Spinal cord (tissue), 10 donors: ENCODE results near the gene NFYC. TPM values are rescaled to one million over a fixed set of nuclear protein-coding genes. Genes with fewer than 3 reads are reported as not detected.
A peak's percentile ranks its signal among the peaks of the same experiment; 100 is the strongest.

Experiments
- DNase-seq, 6 donors: peaks; one replicate each; pipeline versions ENCODE4 v3.0.0 to v3.0.0-alpha.2; 2013 to 2015; ENCODE audit warnings: low spot score in 6 of 6, low read depth in 4 of 6
- H3K27ac ChIP-seq: one replicate; pipeline ENCODE4 v1.5.1; 2013; ENCODE audit warnings: low read depth, low read length, control low read depth
- H3K27me3 ChIP-seq: one replicate; pipeline ENCODE4 v1.6.1; 2013; ENCODE audit warnings: low read length; ENCODE audit not compliant: control insufficient read depth, insufficient read depth
- H3K36me3 ChIP-seq: one replicate; pipeline ENCODE4 v1.6.1; 2013; ENCODE audit warnings: low read length; ENCODE audit not compliant: control insufficient read depth, insufficient read depth
- H3K4me1 ChIP-seq: one replicate; pipeline ENCODE4 v1.6.1; 2013; ENCODE audit warnings: low read length; ENCODE audit not compliant: control insufficient read depth, insufficient read depth
- H3K4me3 ChIP-seq: one replicate; pipeline ENCODE4 v1.5.1; 2013; ENCODE audit warnings: low read depth, low read length, control low read depth
- H3K9me3 ChIP-seq: one replicate; pipeline ENCODE4 v1.6.1; 2013; ENCODE audit warnings: low read length; ENCODE audit not compliant: control insufficient read depth, insufficient read depth
- WGBS: methylation state at CpG from one replicate; pipeline ENCODE4 v1.1.5; 2013; ENCODE audit warnings: missing lambda C conversion rate; ENCODE audit not compliant: insufficient coverage; 5-methylcytosine and 5-hydroxymethylcytosine counted together
- polyA plus RNA-seq, 2 donors: library from polyadenylated mRNA; unstranded; fragments of 120-200 nt; gene quantifications; one replicate each; pipeline ENCODE4 v1.2.1, GENCODE V29; 2013; ENCODE audit not compliant: insufficient read length in 2 of 2
- total RNA-seq, 2 donors: library from RNA; depleted of rRNA in 1 of 2; stranded (reverse); fragments of 120-200 nt in 1 of 2; fragments of >200 nt in 1 of 2; gene quantifications; one replicate each; pipeline versions ENCODE4 v1.2.3 to v1.2.4, GENCODE V29; 2013 to 2014
- donor health status: healthy.

Gene NFYC
- total and polyA plus RNA-seq, 4 donors, result 36.4 to 82.8 (median 59.0) TPM

- H3K27ac ChIP-seq, result peak overlapping the region; percentile 54
- DNase-seq, result peak in 2 of 6 donors; percentile 25 to 52
- 5% methylated on average over 2 of the region's 7 CpGs for WGBS
- no peaks in the 10 kb centered on the region for H3K36me3 ChIP-seq
- H3K27me3 ChIP-seq, result no peaks in the 10 kb centered on the region
- H3K9me3 ChIP-seq, result no peaks in the 10 kb centered on the region
- no peaks in the 10 kb centered on the region for H3K4me1 ChIP-seq
- H3K4me3 ChIP-seq, result peak overlapping the region; percentile 54
These were observed 19.2 kb downstream of the NFYC start for GRCh38 chr1:40710581-40711315.

DNA sequence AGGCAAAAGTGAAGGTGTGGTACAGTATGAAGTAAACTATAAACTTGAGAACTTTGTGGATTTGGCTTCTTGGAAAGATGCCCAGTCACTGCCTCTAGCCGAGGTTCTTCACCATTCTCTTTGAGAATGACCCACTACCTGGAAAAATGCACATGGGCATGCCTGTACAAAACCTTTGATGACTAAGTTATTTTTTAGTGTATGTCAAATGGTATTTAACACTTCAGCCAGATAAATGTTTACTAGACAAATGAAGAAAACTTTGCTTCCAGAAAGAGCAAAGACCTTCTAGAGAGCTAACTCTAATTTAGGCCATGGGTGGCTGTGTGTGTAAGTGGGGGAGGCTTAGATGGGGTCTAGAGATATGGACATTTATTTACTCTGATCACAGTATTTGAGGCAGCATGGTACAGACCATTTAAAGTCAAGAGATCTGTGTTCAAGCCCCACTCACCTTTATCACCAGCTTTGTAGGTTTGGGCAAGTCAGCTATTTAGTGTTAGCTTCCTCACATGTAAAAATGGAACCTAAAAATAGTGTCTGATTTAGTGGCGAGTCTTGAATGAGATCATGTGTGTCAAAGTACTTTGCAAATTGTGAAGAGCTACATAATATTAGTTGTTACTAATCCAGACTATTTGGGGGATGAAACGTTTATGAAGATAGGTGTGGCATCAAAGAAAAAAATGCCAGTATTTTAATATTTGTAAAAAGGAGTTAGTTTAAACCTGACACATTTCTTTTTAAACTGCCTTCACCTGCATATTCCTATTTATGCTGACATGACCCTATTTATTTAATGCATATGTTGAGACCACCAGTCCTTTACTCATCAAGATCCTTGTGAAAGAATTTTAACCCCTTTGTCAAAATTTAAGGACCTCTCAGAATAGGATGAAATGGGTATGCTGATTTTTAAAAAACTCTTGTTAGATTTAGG, 20.2 kb downstream of the NFYC start:
- H3K27ac ChIP-seq, result peak overlapping the region; percentile 6

GRCh38 chr1:40712405-40712944, 21.0 kb downstream of the NFYC start:
- no peak overlapping the region for H3K4me3 ChIP-seq
- H3K9me3 ChIP-seq, result no peaks in the 10 kb centered on the region
- no peaks in the 10 kb centered on the region for H3K36me3 ChIP-seq
- no peaks in the 10 kb centered on the region for H3K4me1 ChIP-seq
- WGBS, result 100% methylated on average over 1 of the region's 5 CpGs
- H3K27me3 ChIP-seq, result no peaks in the 10 kb centered on the region
- no peak for DNase-seq
- H3K27ac ChIP-seq, result no peak overlapping the region

More for the DNA sequence above, 20.2 kb downstream of the NFYC start:
- DNase-seq, result peak in 1 of 6 donors; percentile 17
- no CpG with 5 or more reads among the region's 3 CpGs for WGBS
- Histone ChIP-seq H3K9me3 (no peaks in the 10 kb centered on the region), H3K4me1 (no peaks in the 10 kb centered on the region), H3K36me3 (no peaks in the 10 kb centered on the region), H3K4me3 (peak overlapping the region; percentile 9), H3K27me3 (no peaks in the 10 kb centered on the region)

GRCh38 chr1:40712997-40713396, 21.5 kb downstream of the NFYC start:
- no peaks in the 10 kb centered on the region for H3K36me3 ChIP-seq
- H3K27ac ChIP-seq, result no peak overlapping the region
- H3K4me3 ChIP-seq, result no peak overlapping the region
- no peaks in the 10 kb centered on the region for H3K27me3 ChIP-seq
- no peaks in the 10 kb centered on the region for H3K9me3 ChIP-seq
- DNase-seq, result no peak
- no peaks in the 10 kb centered on the region for H3K4me1 ChIP-seq

- Histone ChIP-seq H3K4me1 (no peaks in the 10 kb centered on the region), H3K36me3 (no peaks in the 10 kb centered on the region), H3K27me3 (no peaks in the 10 kb centered on the region), H3K4me3 (no peak overlapping the region), H3K27ac (no peak overlapping the region), H3K9me3 (no peaks in the 10 kb centered on the region)
- WGBS, result no CpG with 5 or more reads among the region's 4 CpGs
- DNase-seq, result no peak
These were observed 24.1 kb downstream of the NFYC start for GRCh38 chr1:40715491-40716059.

DNA sequence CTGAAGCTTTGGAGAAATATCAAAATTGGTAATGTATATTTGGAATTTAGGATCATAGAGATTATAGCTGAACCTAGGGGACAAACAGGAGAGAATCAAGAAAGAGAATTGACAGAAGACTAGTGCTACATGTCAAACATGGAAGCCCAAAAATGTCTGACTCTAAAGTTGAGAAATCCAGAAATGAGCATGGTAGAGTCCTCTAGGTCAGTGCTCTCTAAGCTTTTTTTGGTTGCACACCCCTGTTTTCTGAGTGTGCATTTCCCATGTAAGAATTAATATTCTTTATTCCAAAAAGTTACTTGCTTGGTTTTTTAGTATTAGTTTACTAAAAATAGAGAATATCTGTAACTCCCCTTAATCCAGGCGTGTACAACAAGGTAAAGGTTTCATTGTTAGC, 25.6 kb downstream of the NFYC start:
- Histone ChIP-seq H3K36me3 (no peaks in the 10 kb centered on the region), H3K9me3 (no peaks in the 10 kb centered on the region), H3K4me3 (no peak overlapping the region), H3K27me3 (no peaks in the 10 kb centered on the region), H3K27ac (no peak overlapping the region), H3K4me1 (no peaks in the 10 kb centered on the region)
- WGBS, result no CpG with 5 or more reads among the region's 1 CpG
- no peak for DNase-seq

DNA sequence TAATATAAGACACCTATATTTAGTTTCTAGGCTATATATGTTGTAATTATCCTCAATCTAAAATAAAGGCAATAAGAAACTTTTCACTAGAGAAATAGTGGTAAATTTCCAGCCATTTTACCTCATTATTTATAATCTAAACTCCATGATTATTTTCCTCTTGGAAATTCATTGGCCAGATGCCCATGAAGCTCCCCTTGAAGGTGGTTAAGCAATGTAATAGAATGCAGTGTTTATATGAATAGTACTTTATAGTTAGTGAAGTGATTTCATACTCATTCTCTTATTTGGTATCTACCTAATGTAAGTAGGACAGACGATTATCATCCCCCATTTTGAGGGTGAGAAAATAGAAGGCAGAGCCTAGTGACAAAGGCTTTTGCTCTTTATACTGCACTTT, 26.5 kb downstream of the NFYC start:
- no peak overlapping the region for H3K27ac ChIP-seq
- peak in 1 of 6 donors; percentile 79 for DNase-seq
- no peaks in the 10 kb centered on the region for H3K36me3 ChIP-seq
- no peaks in the 10 kb centered on the region for H3K27me3 ChIP-seq
- no peaks in the 10 kb centered on the region for H3K9me3 ChIP-seq
- no peak overlapping the region for H3K4me3 ChIP-seq
- WGBS, result no CpG with 5 or more reads among the region's 1 CpG
- H3K4me1 ChIP-seq, result no peaks in the 10 kb centered on the region

DNA sequence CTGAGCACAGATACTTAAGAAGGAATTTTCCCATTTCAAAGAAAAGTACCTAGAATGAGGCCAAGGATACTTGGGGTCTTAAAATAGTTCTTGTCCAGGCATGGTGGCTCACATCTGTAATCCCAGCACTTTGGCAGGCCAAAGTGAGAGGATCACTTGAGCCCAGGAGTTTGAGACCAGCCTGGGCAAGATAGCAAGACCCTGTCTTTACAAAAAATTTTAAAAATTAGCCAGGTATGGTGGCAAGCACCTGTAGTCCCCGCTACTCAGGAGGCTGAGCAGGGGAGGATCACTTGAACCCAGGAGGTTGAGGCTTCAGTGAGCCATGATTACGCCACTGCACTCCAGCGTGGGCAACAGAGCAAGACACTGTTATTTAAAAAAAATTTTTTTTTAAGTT, 29.0 kb downstream of the NFYC start:
- Histone ChIP-seq H3K27ac (no peak overlapping the region), H3K4me1 (no peaks in the 10 kb centered on the region), H3K4me3 (no peak overlapping the region), H3K36me3 (no peaks in the 10 kb centered on the region), H3K9me3 (no peaks in the 10 kb centered on the region), H3K27me3 (no peaks in the 10 kb centered on the region)
- no peak for DNase-seq
- WGBS, result 100% methylated on average over 2 of the region's 3 CpGs

GRCh38 chr1:40722622-40723021, 31.1 kb downstream of the NFYC start:
- no peaks in the 10 kb centered on the region for H3K27me3 ChIP-seq
- DNase-seq, result peak in 1 of 6 donors; percentile 16
- H3K9me3 ChIP-seq, result no peaks in the 10 kb centered on the region
- no peaks in the 10 kb centered on the region for H3K36me3 ChIP-seq
- H3K4me1 ChIP-seq, result no peaks in the 10 kb centered on the region
- no peak overlapping the region for H3K4me3 ChIP-seq
- WGBS, result no CpG with 5 or more reads among the region's 3 CpGs
- H3K27ac ChIP-seq, result no peak overlapping the region
